ENCODE data around the gene NAIF1.
"Not testable (repeated sequence)": the region's sequence is repeated elsewhere in the genome, so short reads cannot be mapped to it uniquely, and the experiment has no call there.

The NAIF1 gene

DNA sequence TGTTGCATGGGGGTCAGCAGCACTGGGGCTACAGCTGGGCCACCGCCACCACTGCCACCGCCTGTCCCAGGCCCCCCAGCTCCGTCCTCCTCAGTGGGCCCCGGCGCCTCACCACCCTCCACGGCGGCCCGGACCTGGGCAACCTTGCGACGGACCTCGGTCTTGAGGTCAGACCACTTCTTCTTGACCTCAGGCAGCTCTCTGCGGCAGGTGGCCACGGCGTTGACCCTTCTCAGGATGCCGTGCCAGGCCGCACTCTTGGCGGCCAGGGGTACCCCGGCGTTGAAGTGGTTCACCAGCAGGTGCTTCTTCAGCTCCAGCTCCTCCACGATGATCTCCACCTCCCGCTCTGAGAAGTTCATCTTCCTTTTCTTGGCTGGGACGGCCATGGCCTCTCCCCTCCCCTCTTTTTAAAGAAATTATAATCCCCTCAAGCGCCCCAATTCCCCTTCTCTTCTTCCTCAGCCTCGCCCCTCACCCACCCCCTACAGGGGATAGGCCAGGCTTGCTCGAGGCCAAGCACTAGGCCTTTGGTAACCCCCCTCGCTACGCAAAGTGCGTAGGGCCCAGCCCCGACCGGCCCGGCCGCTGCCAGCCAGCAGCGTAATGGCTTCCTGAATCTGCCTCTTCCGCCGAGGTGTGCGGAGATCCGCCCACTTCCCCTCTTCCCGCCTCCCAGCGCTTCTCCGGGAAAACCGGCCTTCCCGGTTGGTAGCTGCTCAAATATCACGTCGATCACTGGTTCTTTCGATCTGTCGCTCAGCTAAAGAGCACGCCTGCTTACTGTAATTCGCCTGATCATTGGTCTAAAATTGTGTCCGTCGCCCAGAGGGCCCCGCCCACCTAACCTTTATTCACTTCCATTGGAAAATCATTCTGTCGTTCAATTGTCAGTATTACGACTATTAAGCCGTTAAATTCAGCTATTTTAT lies at the start of gene NAIF1:
TSS of gene NAIF1 (minus strand) at position 608 of the 932 bp plus-strand sequence. CDS start at position 389, 219 bp downstream.
- Histone ChIP-seq H3K36me3 (ENCODE audit: control insufficient read depth, insufficient read depth, low read length) (no peaks in the 10 kb centered on the region), H3K27ac (ENCODE audit: low read length) (no peak within 1 kb of the TSS), H3K9me3 (ENCODE audit: control insufficient read depth, insufficient read depth, low read length) (no peaks in the 10 kb centered on the region), H3K4me1 (ENCODE audit: control insufficient read depth, insufficient read depth, low read length) (peaks cover 8% of the 10 kb centered on the region), H3K27me3 (ENCODE audit: control insufficient read depth, insufficient read depth, low read length) (no peaks in the 10 kb centered on the region), H3K4me3 (ENCODE audit: low read length) (peak within 1 kb of the TSS; percentile 64)
- WGBS (ENCODE audit: insufficient coverage, insufficient read length) = no CpG with 5 or more reads among the region's 54 CpGs
- peak; percentile 95 for DNase-seq (ENCODE audit: low read depth, low spot score)

DNA sequence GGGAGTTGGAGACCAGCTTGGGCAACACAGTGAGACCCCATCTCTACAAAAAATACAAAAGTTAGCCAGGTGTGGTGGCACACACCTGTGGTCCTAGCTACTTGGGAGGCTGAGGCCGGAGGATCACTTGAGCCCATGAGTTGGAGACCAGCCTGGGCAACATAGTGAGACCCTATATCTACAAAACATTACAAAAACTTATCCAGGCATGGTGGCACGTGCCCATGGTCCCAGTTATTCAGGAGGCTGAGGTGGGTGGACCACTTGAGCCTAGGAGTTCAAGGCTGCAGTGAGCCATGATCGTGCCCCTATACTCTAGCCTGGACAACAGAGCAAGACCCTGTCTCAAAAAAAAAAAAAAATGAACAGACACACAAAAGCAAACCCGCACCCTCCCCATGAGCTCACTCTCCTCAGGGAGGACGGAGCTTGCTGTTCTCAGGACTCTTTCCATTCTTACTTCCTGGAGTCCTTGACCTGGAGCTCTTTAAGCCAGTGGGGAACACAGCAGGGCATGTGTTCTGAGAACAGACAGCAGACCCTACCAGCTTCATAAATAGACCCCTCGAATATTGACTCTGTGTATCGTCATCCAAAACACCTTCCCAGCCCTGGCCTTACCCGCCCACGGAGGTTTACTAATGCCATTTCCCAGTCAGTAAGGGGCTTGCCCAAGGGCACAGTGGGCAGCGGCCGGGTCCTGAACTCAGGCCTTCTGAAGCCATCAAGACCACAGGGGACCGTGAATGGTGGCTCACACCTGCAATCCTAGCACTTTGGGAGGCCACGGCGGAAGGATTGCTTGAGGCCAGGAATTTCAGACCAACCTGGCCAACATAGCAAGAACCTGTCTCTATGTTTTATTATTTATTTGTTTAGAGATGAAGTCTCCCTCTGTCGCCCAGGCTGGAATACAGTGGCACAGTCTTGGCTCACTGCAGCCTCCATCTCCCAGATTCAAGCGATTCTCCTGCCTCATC lies 49.3 kb upstream of the NAIF1 start:
- H3K9me3 ChIP-seq (ENCODE audit: control insufficient read depth, insufficient read depth, low read length) = no peaks in the 10 kb centered on the region
- no peak for DNase-seq (ENCODE audit: low read depth, low spot score)
- H3K36me3 ChIP-seq (ENCODE audit: control insufficient read depth, insufficient read depth, low read length) = peaks cover 11% of the 10 kb centered on the region; the same call in 1 of the 2 replicates
- H3K27me3 ChIP-seq (ENCODE audit: control insufficient read depth, insufficient read depth, low read length) = no peaks in the 10 kb centered on the region
- H3K4me3 ChIP-seq (ENCODE audit: low read length) = no peak overlapping the region
- no peak overlapping the region for H3K27ac ChIP-seq (ENCODE audit: low read length)
- no CpG with 5 or more reads among the region's 16 CpGs for WGBS (ENCODE audit: insufficient coverage, insufficient read length)
- H3K4me1 ChIP-seq (ENCODE audit: control insufficient read depth, insufficient read depth, low read length) = peaks cover 2% of the 10 kb centered on the region; the same call in 1 of the 2 replicates

DNA sequence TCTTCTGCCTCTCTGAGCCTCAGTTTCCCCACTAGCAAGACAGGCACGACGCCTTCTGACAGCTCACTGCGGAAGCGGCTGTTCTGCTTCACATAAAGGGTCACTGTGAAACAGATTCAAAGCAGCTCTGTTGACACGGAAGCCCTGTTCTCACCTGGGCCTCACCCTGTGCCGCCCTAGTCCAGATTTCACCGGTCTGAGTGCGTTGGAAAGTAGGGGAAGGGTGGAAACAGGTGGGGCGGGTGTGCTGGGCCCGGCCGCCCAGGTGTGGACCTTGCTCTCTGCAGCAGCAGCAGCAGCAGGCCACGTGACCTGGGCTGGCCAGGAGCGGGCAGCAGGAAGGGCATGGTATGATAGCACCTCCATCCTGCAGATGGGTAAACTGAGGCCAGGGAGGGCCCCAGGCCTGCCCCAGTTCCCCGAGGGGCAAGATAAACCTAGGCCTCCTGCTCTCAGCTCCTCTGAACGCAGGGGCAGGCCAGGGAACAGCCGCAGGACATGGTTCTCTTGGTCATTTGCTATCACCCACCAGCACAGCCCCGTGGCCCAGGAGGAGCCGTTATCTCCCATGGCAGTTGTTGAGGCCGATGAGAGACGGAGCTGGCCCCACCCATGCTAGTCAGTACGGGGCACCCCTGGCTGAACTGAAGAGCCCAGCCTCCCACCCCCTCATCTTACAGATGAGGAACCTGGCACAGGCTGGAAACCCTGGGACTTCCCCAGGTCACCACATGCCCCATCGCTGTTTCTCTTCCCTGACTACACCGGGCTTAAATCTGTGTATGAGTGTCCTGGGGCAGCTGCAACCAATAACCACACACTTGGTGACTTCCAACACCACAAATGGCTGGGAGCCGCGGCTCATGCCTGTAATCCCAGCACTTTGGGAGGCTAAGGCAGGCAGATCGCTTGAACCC lies 48.3 kb upstream of the NAIF1 start:
- Histone ChIP-seq H3K9me3 (ENCODE audit: control insufficient read depth, insufficient read depth, low read length) (no peaks in the 10 kb centered on the region), H3K4me3 (ENCODE audit: low read length) (no peak overlapping the region), H3K4me1 (ENCODE audit: control insufficient read depth, insufficient read depth, low read length) (peaks cover 2% of the 10 kb centered on the region; the same call in 1 of the 2 replicates), H3K27me3 (ENCODE audit: control insufficient read depth, insufficient read depth, low read length) (no peaks in the 10 kb centered on the region), H3K36me3 (ENCODE audit: control insufficient read depth, insufficient read depth, low read length) (0 out of 2 replicates have a peak, but pooled peaks cover 2% of the 10 kb centered on the region), H3K27ac (ENCODE audit: low read length) (no peak overlapping the region)
- no CpG with 5 or more reads among the region's 26 CpGs for WGBS (ENCODE audit: insufficient coverage, insufficient read length)
- DNase-seq (ENCODE audit: low read depth, low spot score) = no peak

DNA sequence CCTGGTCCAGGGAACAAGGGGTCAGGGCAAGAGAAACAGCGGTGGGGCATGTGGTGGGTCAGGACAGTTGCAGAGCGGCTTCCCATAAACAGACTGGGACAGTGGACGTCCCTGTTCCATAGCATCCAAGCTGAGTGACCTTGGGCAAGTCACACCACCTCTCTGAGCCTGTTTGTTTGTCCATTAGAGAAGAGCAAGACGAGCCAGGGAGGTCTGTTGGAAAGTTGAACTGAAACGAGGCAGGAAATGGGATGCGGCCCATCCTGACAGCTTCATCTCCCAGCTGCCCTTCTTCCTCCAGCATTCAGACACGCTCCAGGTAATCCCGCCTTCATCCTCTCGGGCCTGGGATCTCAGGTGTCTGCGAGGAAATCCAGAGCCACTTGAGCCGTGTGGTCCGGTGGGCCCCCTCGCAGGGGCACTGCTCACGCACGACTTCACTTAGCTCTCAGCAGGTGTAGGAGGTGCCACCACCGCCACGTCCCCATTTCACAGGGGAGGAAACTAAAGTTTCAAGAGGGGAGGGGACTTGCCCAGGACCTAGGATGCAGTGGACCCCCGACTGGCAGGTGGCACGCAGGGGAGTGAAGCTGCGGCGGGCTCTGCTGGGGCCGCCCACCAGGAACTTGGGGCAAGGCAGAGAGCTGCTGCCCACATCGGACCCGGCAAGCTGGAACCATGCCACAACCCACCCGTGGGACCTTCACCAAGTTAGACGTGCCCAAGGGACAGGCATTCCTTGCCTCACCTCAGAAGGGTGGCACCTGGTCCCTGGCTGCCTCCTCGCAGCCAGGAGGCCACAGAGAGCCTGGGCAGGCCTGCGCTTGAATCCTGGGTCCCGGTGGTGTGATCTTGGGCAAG lies 47.4 kb upstream of the NAIF1 start:
- Histone ChIP-seq H3K27me3 (ENCODE audit: control insufficient read depth, insufficient read depth, low read length) (no peaks in the 10 kb centered on the region), H3K4me3 (ENCODE audit: low read length) (no peak overlapping the region), H3K9me3 (ENCODE audit: control insufficient read depth, insufficient read depth, low read length) (no peaks in the 10 kb centered on the region), H3K4me1 (ENCODE audit: control insufficient read depth, insufficient read depth, low read length) (peaks cover 2% of the 10 kb centered on the region; the same call in 1 of the 2 replicates), H3K27ac (ENCODE audit: low read length) (no peak overlapping the region), H3K36me3 (ENCODE audit: control insufficient read depth, insufficient read depth, low read length) (no peaks in the 10 kb centered on the region)
- no peak for DNase-seq (ENCODE audit: low read depth, low spot score)
- WGBS (ENCODE audit: insufficient coverage, insufficient read length) = no CpG with 5 or more reads among the region's 29 CpGs

DNA sequence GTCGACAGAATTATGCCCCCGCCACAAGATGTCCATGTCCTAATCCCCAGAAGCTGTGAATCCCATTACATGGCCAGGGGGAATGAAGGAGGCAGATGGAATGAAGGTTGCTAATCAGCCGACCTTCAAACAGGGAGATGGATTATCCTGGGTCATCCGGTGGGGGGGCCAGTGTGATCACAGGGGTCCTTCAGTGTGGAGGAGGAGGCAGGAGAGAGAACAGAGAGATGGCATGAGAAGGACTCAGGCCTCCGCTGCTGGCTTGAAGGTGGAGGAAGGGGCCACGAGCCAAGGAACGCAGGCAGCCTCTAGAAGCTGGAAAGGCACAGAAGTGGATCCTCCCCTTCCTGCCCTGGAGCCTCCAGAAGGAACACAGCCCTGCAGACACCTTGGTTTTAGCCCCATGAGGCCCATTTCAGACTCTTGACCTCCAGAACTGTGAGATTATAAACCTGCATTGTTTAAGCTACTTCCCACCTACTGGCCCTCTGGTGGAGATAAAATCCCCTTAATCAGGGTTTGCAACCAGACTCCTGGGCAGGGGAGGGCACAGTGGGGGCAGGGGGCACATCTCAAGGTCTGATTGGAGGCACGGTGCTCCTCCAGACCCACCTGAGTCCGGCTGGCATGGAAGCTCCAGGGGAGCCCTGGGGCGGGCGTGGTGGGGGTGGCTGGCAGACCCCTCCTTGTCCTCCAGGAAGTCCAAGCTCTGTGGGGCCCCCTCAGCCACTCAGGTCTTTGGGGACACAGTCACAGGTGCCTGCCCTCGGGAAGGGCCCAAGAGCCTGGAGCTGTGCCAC lies 46.6 kb upstream of the NAIF1 start:
- Histone ChIP-seq H3K4me3 (ENCODE audit: low read length) (no peak overlapping the region), H3K27ac (ENCODE audit: low read length) (no peak overlapping the region), H3K9me3 (ENCODE audit: control insufficient read depth, insufficient read depth, low read length) (no peaks in the 10 kb centered on the region), H3K4me1 (ENCODE audit: control insufficient read depth, insufficient read depth, low read length) (peaks cover 2% of the 10 kb centered on the region; the same call in 1 of the 2 replicates), H3K27me3 (ENCODE audit: control insufficient read depth, insufficient read depth, low read length) (no peaks in the 10 kb centered on the region), H3K36me3 (ENCODE audit: control insufficient read depth, insufficient read depth, low read length) (no peaks in the 10 kb centered on the region)
- DNase-seq (ENCODE audit: low read depth, low spot score) = no peak
- no CpG with 5 or more reads among the region's 12 CpGs for WGBS (ENCODE audit: insufficient coverage, insufficient read length)

DNA sequence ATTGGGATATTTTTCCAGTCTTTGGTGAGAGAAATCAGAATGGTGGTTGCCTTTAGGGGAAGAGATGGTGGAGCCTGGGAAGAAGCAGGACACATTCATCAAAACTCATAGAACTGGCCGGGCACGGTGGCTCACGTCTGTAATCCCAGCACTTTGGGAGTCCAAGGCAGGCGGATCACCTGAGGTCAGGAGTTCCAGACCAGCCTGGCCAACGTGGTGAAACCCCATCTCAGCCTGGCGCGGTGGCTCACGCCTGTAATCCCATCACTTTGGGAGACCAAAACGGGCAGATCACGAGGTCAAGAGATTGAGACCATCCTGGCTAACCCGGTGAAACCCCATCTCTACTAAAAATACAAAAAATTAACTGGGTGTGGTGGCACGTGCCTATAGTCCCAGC lies 44.6 kb upstream of the NAIF1 start:
- H3K27me3 ChIP-seq (ENCODE audit: control insufficient read depth, insufficient read depth, low read length); H3K4me3 ChIP-seq (ENCODE audit: low read length); H3K9me3 ChIP-seq (ENCODE audit: control insufficient read depth, insufficient read depth, low read length); H3K27ac ChIP-seq (ENCODE audit: low read length); DNase-seq (ENCODE audit: low read depth, low spot score); H3K4me1 ChIP-seq (ENCODE audit: control insufficient read depth, insufficient read depth, low read length): not testable (repeated sequence)
- H3K36me3 ChIP-seq (ENCODE audit: control insufficient read depth, insufficient read depth, low read length) = peaks cover 15% of the 10 kb centered on the region
- no CpG with 5 or more reads among the region's 12 CpGs for WGBS (ENCODE audit: insufficient coverage, insufficient read length)

DNA sequence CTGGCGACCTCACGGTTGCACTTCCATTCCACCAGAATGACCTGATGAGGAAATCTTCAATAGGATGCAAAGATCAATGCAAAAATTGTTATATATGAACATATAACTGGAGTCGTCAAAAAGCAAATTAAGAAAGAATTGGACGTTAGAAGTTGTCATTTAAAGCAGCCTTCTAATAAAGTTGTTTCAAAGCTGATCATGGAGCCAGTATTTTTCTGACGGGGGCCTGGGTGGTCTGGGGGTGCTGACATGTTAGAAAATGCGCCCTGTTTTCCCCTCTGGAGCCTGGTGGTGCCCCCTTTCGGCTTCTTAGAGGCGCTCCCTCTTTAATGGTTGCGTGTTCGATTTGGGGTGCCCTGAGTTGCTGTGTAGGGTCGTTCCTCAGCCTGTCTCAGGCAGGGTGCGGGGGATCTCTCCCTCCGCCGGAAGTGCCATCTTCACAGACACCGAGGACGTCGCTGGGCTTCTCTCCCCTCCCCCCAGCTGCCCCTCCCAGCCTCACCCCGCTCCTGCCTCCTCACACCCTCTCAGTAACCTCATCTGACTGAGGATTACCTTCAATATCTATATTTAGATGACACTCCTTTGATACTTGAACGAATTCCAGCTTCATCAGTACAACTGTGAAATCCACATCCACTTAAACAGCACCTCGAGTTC lies 42.1 kb upstream of the NAIF1 start:
- H3K4me3 ChIP-seq (ENCODE audit: low read length) = no peak overlapping the region
- H3K27ac ChIP-seq (ENCODE audit: low read length) = no peak overlapping the region
- no peaks in the 10 kb centered on the region for H3K27me3 ChIP-seq (ENCODE audit: control insufficient read depth, insufficient read depth, low read length)
- DNase-seq (ENCODE audit: low read depth, low spot score) = no peak
- H3K36me3 ChIP-seq (ENCODE audit: control insufficient read depth, insufficient read depth, low read length) = peaks cover 31% of the 10 kb centered on the region
- no CpG with 5 or more reads among the region's 20 CpGs for WGBS (ENCODE audit: insufficient coverage, insufficient read length)
- H3K9me3 ChIP-seq (ENCODE audit: control insufficient read depth, insufficient read depth, low read length) = no peaks in the 10 kb centered on the region
- H3K4me1 ChIP-seq (ENCODE audit: control insufficient read depth, insufficient read depth, low read length) = no peaks in the 10 kb centered on the region

GRCh38 chr9:128108269-128109049 lies 41.3 kb upstream of the NAIF1 start:
- H3K4me3 ChIP-seq (ENCODE audit: low read length) = no peak overlapping the region
- no peaks in the 10 kb centered on the region for H3K9me3 ChIP-seq (ENCODE audit: control insufficient read depth, insufficient read depth, low read length)
- H3K4me1 ChIP-seq (ENCODE audit: control insufficient read depth, insufficient read depth, low read length) = no peaks in the 10 kb centered on the region
- DNase-seq (ENCODE audit: low read depth, low spot score) = no peak
- H3K36me3 ChIP-seq (ENCODE audit: control insufficient read depth, insufficient read depth, low read length) = peaks cover 34% of the 10 kb centered on the region
- no CpG with 5 or more reads among the region's 15 CpGs for WGBS (ENCODE audit: insufficient coverage, insufficient read length)
- no peak overlapping the region for H3K27ac ChIP-seq (ENCODE audit: low read length)
- no peaks in the 10 kb centered on the region for H3K27me3 ChIP-seq (ENCODE audit: control insufficient read depth, insufficient read depth, low read length)

All from iPS DF 6.9 (cell line).